GM19043 (cell line): ENCODE data around the gene SP5.
"Not testable (repeated sequence)": the region's sequence is repeated elsewhere in the genome, so short reads cannot be mapped to it uniquely, and the experiment has no call there.

Source experiments
- ATAC-seq: cut with Tn5 transposase; IDR thresholded peaks from one replicate; pipeline ENCODE4 v1.9.1; 2021; ENCODE audit warnings: low read depth; ENCODE audit not compliant: unreplicated experiment

Gene SP5

GRCh38 chr2:170715062-170715931 is at the start of gene SP5:
TSS of gene SP5 (plus strand) at chr2:170715337. CDS start at chr2:170715513, 176 bp downstream.
- ATAC-seq: no peak

- no peak for ATAC-seq
Observed at GRCh38 chr2:170665743-170666142, 49.4 kb upstream of the SP5 start.

GRCh38 chr2:170669909-170670308 is 45.2 kb upstream of the SP5 start:
- ATAC-seq: no peak

DNA sequence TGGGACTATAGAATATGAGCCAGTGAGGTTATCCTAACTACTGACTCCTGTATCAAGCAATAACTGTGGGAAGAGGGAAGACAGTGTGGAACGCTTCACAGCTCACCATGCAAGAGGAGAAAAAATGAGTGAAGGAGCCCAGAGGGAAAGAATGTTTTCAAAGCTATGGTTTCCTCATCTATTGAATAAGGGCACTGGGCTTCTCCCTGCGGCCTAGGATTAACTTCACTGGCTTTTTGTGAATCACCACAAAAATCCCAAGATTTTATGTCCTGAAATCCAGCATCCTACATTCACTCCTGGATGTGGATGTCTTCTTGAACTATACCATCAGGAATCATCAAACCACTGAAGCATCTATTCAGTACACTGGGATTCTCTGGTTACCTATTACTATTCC is 44.5 kb upstream of the SP5 start:
- ATAC-seq: no peak

DNA sequence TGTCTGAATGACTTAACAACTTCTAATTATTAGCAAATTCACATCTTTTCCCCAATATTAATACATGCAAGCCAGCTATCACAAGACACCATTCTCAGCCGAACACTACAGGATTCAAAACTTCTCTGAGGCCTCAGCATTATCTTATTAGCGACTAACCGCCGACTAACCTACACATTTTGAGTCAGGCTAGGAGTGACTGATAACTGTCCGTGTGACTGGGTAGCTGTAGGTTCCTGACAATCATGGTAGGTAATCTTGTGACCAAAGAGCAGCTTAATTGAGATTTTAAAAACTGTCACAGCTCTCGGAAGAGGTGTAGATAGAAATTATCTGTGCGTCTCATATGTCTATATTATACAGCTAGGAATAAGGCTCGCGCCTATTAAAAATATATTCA is 44.1 kb upstream of the SP5 start:
- ATAC-seq: no peak

DNA sequence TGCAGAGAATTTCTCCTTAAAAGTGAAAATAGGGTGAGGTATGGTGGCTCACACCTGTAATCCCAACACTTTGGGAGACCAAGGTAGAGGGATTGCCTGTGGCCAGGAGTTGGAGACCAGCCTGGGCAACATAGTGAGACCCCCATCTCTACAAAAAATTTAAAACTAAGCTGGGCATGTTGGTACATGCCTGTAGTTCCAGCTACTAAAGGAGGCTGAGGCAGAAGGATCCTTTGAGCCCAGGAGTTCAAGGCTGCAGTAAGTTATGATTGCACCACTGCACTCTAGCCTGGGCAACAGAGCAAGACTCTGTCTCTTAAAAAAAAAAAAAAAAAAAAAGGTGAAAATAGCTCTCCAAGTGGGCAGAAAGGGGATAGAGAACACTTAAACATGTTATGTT is 40.9 kb upstream of the SP5 start:
- ATAC-seq: not testable (repeated sequence)

DNA sequence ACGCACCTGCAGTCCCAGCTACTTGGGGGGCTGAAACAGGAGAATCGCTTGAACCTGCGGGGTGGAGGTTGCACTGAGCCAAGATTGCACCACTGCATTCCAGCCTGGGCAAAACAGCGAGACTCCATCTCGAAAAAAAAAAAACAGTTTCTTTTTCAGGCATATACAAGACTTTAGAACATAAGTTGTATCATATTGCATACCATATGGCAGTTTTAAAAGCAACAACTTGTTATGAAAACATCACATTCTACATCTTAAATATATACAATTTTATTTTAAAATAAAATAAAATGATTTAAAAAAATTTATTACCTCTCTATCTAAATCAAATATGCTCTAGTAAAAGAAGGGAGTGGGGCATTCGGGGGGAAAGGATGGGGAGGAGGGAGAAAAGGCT is 39.4 kb upstream of the SP5 start:
- no peak for ATAC-seq

- no peak for ATAC-seq
Observed at GRCh38 chr2:170679607-170680079, 35.5 kb upstream of the SP5 start.

GRCh38 chr2:170680172-170680941 is 34.8 kb upstream of the SP5 start:
- ATAC-seq: peak; percentile 84

GRCh38 chr2:170681311-170681710 is 33.8 kb upstream of the SP5 start:
- no peak for ATAC-seq

GRCh38 chr2:170685591-170685990 is 29.5 kb upstream of the SP5 start:
- no peak for ATAC-seq

DNA sequence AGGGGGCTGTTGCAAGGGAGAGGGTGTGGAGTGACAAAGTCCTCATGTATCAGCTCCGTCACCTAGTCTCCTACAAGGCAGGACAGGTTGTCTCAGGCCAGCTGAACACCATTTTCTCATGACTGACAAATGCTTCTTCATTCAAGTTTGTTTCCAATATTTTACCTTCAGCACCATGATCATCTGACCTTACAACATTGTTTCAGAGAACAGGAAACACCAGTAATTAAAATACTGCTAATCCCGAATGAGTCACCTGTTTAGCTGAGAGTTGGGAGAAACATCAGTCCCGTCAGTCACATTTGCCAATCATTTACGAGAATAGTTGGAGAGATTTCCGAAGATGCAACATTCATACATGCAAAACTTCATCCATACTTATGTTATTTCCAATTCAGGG is 25.7 kb upstream of the SP5 start:
- ATAC-seq: no peak

GRCh38 chr2:170690640-170691039 is 24.5 kb upstream of the SP5 start:
- ATAC-seq: no peak

DNA sequence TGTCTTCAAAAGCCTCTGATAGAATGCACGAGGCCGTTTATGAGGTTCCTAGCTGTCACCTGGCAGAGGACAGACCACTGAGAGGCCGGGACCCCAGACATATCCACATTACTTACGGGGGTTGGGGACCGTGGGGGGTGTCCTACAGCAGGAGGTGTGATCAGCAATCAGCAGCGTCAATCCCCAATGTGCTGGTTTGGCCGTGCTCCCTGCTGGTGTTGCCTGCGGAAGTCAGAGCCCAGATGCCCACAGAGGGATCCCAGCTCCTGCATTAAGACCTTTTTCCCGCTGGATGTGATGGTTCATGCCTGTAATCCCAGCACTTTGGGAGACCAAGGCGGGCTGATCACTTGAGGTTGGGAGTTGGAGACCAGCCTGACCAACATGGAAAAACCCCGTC is 20.8 kb upstream of the SP5 start:
- ATAC-seq: no peak

DNA sequence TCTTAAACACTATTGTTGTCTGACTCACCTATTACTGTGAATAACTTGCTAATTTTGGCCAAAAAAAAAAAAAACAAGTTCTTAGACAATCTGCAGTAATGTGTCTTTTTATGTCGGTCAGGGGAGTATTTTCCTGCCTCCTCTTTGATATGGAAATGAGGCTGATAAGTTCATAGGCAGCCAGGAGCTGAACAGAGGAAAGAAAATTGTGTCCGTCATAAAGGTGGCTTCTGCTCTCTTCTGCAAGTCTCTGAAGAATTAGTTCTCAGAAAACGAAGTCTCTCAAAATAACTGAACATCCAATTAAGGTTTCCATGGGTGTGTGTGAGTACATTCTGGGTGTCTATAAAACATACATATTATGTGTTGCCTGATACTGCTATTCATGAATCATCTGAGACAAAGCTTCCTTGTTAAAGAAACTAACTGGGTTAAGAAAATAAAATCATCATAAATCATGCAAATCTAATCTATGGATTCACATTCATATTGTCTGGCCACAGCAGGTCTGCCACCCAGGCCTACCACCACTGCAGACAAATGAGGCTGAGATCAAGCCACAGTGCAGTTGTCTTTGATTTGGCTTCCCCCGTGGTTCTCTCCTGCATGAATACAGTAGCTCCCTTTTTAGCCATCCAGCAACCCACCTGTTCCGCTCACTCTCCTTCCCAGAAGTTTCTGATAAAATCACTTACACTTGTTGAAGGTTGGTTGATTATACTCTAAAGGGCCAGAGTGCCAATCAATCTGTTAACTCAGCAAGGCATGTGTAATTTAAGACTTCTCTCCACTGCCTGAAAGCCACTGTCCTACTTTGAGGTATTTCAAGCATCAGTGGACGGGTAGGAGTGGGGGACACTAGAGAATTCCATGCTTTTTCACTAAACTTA is 19.4 kb upstream of the SP5 start:
- no peak for ATAC-seq

GRCh38 chr2:170696948-170697347 is 18.2 kb upstream of the SP5 start:
- no peak for ATAC-seq

DNA sequence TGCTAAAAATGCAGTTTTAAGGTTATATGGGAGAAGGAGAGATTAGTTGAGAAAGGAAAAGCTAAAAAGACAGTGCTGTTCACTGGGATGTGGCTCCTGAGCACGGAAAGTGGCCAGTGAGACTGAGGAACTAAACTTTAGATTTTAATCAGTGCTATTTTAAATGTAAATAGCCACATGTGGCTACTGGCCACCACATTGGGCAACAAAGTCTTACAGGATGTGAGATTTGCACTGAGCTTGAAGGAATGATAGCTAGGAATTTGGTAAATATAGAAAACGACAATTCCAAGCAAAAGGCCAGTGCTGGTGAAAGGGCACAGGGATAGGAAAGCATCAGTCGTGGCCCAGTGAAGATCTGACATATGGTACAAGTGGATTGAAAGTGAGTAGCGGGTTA is 14.1 kb upstream of the SP5 start:
- ATAC-seq: no peak

DNA sequence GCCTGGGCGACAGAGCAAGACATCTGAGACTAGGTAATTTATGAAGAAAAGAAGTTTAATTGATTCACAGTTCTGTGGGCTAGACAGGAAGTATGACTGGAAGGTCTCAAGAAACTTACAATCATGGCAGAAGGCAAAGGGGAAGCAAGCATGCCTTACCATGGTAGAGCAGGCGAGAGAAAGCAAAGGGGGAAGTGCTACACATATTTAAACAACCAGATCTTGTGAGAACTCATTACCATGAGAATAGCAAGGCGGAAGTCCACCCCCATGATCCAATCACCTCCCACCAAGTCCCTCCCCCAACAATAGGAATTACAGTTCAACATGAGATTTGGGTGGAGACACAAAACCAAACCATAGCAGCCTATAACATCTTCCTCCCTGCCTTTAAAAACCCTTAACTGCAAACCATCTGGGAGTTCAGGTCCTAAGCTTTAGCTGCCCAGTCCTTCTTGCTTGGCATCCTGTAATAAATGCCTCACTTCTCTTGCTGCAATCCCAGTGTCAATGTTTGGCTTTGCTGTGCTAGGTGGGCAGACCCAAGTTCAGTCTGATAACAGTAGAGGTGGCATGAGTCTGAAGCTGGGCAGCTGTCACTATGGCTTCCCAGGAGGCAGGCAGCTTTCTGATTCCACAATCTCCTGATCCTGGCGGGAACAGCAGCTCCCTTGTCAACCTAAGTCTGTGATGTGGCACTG is 11.2 kb upstream of the SP5 start:
- ATAC-seq: no peak

GRCh38 chr2:170707821-170708795 is 7.0 kb upstream of the SP5 start:
- ATAC-seq: no peak
